ENCODE results near the gene MAX.

The MAX gene

DNA sequence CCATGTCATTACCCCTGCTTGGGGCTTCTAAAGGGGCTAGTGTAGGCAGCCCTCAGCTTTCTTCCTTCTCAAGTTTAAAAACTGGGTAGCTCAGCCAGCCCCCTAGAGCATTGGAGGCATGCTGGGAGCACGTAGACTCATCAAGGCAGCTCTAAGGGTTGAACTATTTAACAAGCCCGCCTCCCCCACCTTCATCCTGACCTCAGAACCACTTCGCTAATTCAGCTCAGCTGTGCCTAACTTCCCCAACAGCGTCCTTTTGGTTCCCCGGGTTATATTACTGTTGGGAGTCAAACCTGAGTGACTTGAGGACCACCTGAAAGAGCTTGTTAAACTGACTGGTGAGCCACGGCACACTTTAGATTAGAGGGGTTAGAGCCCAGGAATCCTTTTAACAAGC is 30.1 kb downstream of the MAX start:
- no peak for DNase-seq

DNA sequence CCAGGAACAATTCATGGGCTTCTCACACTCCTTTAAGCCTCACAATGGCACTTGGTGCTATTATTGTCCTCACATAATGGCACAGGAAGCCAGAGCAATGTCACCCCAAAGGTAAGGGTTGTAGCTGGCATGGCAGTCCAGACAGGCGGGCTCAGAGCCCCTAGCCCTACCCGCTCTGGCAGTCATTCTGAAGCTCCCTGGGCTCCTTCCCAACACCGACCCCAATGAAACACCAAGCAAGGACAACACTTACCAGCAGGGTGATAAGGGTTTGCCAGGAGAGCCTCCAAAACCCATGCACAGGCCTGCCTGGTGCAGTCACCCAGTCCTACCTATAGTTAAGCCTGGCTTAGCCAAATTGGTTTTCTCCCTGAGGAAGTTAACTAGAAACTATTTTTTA is 30.8 kb downstream of the MAX start:
- no peak for DNase-seq

DNA sequence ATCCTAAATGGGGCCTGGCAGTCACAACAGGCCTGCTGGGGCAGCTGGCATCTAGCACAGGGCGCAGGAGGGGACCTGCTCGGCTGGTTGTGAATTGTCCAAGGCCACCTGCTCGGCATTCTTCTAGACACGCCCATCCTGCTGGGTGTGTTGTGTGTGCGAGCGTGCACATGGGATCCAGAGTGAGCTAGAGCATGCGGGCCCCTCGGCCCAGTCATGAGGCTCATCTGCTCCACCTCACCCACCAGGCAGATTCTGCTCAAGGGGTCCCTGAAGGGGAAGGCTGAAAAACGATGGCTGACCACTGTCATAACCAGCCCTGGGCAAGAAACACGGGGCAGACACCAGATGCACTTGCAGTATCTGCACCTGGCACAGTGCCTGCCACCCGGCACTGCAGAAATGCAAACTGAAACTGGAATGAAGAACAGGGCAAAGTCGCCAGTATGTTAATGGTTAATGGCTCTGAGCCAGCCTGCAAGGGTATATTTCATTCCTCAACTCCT is 31.8 kb downstream of the MAX start:
- peak; percentile 7 for DNase-seq

DNA sequence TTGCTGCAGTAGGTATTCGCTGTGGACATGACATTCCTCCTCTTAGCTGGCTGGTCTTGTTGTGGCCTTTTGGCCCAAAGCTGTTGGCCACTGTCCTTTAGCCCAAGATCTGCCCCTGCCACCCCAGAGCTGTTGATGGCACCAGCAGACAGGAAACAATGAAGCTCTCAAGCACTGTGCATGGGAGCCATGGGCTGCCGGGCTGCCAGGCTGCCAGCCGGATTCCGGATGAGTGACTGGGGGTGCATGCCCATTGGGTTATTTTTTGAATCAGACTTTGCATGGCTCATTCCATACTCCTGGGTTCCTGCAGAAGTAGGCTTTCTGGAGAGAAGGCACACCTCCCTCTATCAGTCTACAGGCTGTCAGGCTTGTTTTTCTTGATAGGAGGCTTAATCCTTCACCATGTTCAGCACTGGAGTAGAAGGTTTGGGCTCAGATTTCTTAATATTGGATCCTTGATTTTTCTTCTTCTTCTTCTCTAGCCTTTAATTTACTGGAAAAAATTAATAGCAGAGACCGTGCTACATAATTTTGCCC is 32.4 kb downstream of the MAX start:
- DNase-seq, result no peak

DNA sequence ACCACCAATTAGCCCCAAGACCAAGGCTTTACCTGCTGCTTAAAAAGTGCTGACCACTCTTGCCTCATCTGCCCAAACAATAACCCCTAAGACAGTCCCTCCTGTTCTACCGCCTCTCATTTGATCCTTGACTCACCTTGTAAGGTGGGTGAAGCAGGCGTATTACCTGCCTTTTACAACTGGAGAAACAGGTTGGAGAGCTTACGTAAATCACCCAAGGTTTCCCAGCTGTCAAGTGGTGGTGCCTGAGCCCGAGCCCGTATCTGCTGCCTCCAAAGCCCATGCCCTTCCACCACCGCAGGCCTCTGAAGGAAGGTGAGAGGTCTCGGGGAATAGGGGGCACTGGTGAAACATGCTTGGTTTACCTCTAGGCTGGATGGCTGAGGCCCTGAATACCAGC is 36.6 kb downstream of the MAX start:
- DNase-seq, result no peak

- no peak for DNase-seq
Observed at GRCh38 chr14:65062096-65063075, 39.9 kb downstream of the MAX start.

GRCh38 chr14:65057695-65058094 is 44.6 kb downstream of the MAX start:
- DNase-seq, result no peak

- no peak for DNase-seq
Observed at GRCh38 chr14:65054471-65055085, 47.7 kb downstream of the MAX start.

DNA sequence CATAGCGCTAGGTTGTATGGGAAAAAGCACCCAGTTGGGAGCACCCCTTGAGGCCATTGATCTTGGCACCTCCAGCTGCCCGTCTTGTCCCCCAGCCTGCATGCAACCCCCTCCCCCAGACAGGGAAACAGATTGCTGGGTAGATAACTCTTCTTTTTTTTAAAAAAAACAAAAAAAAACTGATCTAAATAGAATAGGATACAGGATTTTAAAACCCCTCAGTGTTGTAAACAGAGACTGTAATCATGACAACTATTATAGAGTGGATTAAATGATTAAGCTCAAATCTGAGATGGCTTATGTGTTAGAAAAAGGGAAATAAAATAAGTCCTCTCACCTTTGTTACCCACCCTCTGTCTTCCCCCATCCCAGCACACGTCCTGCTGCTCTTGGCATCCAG is 48.9 kb downstream of the MAX start:
- no peak for DNase-seq

DNA sequence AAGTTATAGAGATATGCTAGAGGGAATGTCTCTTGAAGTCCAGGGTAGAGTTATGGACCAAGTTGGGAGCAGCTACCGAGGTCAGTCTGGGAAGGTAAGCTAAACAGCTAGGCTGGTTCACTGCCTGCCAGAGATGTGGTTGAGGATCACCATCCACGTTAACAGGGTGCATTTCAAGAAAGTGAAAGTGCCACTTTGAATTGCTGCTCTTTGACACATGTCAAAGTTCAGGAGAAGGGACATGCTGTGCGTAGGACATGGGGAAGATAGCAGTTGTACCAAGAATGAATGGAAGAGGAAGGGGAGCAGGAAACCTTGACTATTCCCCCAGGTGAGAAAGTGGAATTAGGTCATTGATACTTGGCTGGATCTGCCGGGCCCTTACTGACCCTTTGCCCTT is 49.5 kb downstream of the MAX start:
- no peak for DNase-seq

- DNase-seq, result no peak
Observed at GRCh38 chr14:65045709-65046108, 56.6 kb downstream of the MAX start.

DNA sequence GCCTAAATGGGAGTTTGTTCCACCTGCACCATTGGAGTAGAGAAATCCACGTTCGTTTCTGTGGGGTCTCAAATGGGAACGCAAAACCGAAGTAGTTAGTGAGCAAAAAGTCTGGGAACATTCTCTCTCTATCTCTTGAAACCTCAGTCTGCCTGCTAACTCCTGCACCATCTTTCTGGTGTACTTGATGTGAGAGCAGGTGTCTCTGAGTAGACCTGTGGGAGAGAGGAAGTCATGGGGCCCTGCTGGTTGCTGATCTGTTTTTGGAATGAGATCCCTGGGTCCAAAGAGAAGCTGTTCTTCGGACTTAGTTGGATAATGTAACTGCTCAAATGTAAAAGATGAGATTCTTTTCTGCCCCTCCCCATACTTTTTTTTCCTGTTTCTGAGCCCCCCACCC is 57.3 kb downstream of the MAX start:
- DNase-seq, result no peak

DNA sequence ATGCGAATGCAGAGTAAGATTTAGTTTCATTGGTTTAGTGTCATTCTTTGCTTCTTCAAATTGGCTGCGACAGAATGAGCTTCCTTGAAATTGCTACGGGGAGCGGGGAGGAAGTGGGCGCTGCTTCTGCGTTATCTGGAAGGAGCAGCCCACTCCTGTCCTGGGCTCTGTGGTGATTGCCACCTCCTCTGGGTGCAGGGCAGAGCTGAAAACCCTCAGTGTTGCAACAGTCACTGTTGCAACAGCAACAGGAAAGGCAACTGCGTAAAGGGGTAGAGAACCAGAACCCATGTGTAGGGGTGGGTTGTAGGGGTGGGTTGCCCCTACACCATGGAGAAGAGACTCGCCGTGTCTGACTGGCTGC is 57.7 kb downstream of the MAX start:
- no peak for DNase-seq

- DNase-seq, result no peak
Observed at GRCh38 chr14:65043893-65044595, 58.3 kb downstream of the MAX start.

DNA sequence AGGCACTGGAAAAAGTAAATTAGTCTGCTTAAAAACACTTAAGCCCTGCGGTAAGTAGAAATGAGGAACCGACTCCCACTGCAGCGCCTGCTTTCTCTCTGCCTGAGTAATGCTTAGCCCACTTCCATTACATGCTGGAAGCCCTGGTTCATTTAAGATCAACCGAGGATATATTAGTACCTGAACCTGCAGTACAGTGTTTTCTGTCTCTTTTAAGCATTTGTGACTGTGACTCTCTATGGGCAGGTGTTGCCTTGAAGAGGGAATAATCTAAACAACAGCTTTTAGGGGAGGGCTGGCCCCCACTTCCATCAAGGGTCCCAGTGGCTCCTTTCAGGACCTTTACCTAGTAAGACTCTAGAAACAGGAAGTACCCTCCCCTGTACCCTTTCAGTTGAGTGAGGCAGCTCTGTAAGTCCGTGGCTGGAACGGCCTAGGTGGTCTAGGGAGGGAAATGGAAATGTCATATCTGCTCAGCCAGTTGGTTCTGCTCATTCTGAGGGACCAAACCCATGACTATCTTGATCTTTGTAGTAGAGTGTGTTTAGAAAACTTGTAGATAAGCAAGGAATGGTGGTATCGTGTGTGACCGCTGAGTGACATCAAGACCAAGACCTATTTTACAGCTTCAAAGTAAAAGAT is 59.5 kb downstream of the MAX start:
- DNase-seq, result no peak

GRCh38 chr14:65042296-65042695 is 60.0 kb downstream of the MAX start:
- DNase-seq, result no peak

GRCh38 chr14:65041434-65041915 is 60.8 kb downstream of the MAX start:
- DNase-seq, result no peak

DNA sequence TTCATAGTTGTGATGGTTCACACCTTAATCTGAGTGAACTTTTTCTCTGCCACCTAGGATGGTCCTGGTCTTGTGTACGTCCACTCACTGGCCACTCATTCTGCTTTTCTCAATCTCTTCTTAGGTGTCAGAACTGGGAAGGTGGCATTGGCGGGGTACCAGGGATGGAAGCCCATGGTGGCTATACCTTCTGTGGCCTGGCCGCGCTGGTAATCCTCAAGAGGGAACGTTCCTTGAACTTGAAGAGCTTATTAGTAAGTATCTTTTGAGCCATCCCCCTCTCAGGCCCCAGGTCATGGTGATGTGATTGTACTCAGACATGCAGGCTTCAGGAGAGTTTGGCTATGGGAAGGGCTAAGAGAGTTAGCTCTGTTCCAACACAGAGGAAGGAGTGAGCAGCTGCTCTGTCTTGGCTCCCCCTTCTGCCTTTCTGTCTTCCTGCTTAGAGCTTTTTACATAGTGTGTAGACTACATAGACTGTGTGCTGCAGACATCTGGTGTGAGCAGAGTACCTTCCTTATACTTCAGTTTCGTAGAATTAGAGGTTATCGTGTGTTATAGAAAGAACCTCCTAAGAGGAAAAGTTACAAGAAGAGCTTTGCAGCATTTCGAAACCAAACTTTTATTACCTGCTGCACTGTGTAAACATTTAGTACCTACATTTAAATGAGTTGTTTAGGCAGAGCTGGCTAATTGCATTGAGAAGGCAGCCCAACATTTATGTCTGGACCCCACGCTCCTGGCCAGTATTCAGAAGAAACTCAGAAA is 61.5 kb downstream of the MAX start:
- DNase-seq, result no peak

GRCh38 chr14:65038966-65039365 is 63.4 kb downstream of the MAX start:
- DNase-seq, result no peak

GRCh38 chr14:65035049-65035448 is 67.3 kb downstream of the MAX start:
- DNase-seq, result peak; percentile 8

- no peak for DNase-seq
Observed at GRCh38 chr14:65034021-65034420, 68.3 kb downstream of the MAX start.

DNA sequence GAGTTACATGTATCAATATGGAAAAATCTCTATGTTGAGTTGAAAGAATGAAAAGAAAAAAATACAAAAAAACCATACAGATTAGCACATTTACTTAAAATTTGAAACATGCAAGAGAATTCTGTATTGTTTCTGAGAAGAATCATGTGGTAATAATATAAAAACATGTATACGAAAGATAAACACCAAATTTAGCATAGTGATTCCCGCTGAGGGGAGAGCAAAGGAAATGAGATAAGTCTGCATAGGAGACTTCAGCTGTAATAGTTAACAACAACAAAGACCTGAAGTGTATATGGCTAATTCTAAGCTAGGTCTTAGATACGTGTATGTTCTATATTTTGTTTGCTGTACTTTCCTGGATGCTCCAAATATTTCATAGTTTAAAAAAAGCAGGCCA is 69.1 kb downstream of the MAX start:
- DNase-seq, result no peak
